HCT116 (cell line): ENCODE results near the gene FGF1.
A peak's percentile ranks its signal among the peaks of the same experiment; 100 is the strongest.

Source experiments
- SIN3A ChIP-seq: IDR thresholded peaks from 2 replicates; pipeline ENCODE4 v1.6.1; 2012; ENCODE audit warnings: low read depth
- TF ChIP-seq, protein P1 (sequence below), 3 experiments: fragments of 200-600 bp in 1 of 3; sonication (generic) in 1 of 3; IDR thresholded peaks in 2 of 3; conservative IDR thresholded peaks in 1 of 3; 2 replicates each; pipeline ENCODE4 v1.5.1; 2012 to 2017; ENCODE audit warnings: low read depth in 2 of 3, low read length in 2 of 3, antibody characterized with exemption in 1 of 3, borderline replicate concordance in 1 of 3, control low read depth in 1 of 3, mild to moderate bottlenecking in 1 of 3, mixed read lengths in 1 of 3, mixed run types in 1 of 3, moderate library complexity in 1 of 3; ENCODE audit not compliant: insufficient read depth in 1 of 3

DNA sequence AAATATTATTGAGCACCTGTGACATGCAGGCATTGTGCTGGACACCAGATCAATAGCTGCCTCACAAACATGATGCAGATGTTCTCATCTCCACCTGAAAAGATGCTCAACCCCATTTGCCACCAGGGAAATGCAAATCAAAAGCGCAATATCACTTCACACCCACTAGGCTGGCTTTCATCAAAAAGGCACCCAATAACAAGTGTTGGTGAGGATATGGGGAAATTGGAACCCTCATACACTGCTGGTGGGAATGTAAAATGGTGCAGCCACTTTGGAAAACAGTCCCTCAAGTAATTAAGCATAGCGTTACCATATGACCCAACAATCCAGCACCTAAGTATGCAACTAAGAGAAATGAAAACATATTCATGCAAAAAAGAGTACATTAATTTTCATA, 24.7 kb downstream of the FGF1 start:
- TF ChIP-seq, protein P1, sequence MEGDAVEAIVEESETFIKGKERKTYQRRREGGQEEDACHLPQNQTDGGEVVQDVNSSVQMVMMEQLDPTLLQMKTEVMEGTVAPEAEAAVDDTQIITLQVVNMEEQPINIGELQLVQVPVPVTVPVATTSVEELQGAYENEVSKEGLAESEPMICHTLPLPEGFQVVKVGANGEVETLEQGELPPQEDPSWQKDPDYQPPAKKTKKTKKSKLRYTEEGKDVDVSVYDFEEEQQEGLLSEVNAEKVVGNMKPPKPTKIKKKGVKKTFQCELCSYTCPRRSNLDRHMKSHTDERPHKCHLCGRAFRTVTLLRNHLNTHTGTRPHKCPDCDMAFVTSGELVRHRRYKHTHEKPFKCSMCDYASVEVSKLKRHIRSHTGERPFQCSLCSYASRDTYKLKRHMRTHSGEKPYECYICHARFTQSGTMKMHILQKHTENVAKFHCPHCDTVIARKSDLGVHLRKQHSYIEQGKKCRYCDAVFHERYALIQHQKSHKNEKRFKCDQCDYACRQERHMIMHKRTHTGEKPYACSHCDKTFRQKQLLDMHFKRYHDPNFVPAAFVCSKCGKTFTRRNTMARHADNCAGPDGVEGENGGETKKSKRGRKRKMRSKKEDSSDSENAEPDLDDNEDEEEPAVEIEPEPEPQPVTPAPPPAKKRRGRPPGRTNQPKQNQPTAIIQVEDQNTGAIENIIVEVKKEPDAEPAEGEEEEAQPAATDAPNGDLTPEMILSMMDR (IDR thresholded peaks at IDR 0.05 in 2 of 3, conservative IDR thresholded peaks at IDR 0.05 in 1 of 3; ENCODE audit: borderline replicate concordance in 1 of 3, insufficient read depth in 1 of 3, low read depth in 2 of 3, low read length in 2 of 3), result peak in 2 of 3 experiments; percentile 7 to 25; a peak in 2 of 6 replicates
- TF ChIP-seq SIN3A, result no peak
